A673 (cell line): Measurements from ENCODE around the gene RPL36. TPM values are rescaled to one million over a fixed set of nuclear protein-coding genes. Genes with fewer than 3 reads are reported as not detected.

ENCODE experiments used
- BruUV-seq: library from RNA; stranded (reverse); fragments of 400-500 nt; replicated peaks from 2 replicates; lab custom pipeline; 2021; lab: Mats Ljungman, UMichigan
- CTCF ChIA-PET: fragments of 300-600 bp; sonication (Branson Sonifier 250); formaldehyde crosslinking; loops from one replicate; lab custom pipeline; 2022; ENCODE audit warnings: antibody characterized with exemption; lab: Charles Lee
- POLR2A ChIA-PET: fragments of 300-600 bp; sonication (Branson Sonifier 250); formaldehyde crosslinking; loops from one replicate; lab custom pipeline; 2022; ENCODE audit warnings: antibody characterized with exemption; ENCODE audit not compliant: low non-redundant PET; lab: Charles Lee
- DNase-seq: peaks from one replicate; pipeline ENCODE4 v3.0.0-alpha.2; 2015; ENCODE audit warnings: low spot score
- H3K27ac ChIP-seq: fragments of 200-600 bp; sonication (generic); 2 replicates; pipeline ENCODE4 v1.5.1; 2016; ENCODE audit warnings: mixed run types, low read depth, mild to moderate bottlenecking, mixed read lengths, antibody characterized with exemption, low read length; ENCODE audit not compliant: poor library complexity, severe bottlenecking
- H3K27me3 ChIP-seq: fragments of 200-600 bp; sonication (generic); replicated peaks from 2 replicates; pipeline ENCODE4 v1.6.1; 2017; ENCODE audit warnings: mixed run types, low read depth, mild to moderate bottlenecking, mixed read lengths, antibody characterized with exemption, low read length; ENCODE audit not compliant: insufficient read depth, poor library complexity
- H3K36me3 ChIP-seq: fragments of 200-600 bp; sonication (generic); 2 replicates; pipeline ENCODE4 v1.6.1; 2016; ENCODE audit warnings: mixed run types, mild to moderate bottlenecking, mixed read lengths, antibody characterized with exemption, low read length; ENCODE audit not compliant: insufficient read depth, poor library complexity, severe bottlenecking
- H3K4me1 ChIP-seq: fragments of 200-600 bp; sonication (generic); 2 replicates; pipeline ENCODE4 v1.6.1; 2017; ENCODE audit warnings: mixed run types, mild to moderate bottlenecking, mixed read lengths, antibody characterized with exemption, low read length; ENCODE audit not compliant: insufficient read depth, poor library complexity, severe bottlenecking
- H3K4me3 ChIP-seq: fragments of 200-600 bp; sonication (generic); 2 replicates; pipeline ENCODE4 v1.5.1; 2016; ENCODE audit warnings: low read depth, mixed run types, mild to moderate bottlenecking, mixed read lengths, low read length; ENCODE audit not compliant: poor library complexity, severe bottlenecking
- H3K9me3 ChIP-seq: fragments of 200-600 bp; sonication (generic); 2 replicates; pipeline ENCODE4 v1.6.1; 2016; ENCODE audit warnings: mixed run types, low read depth, mild to moderate bottlenecking, mixed read lengths, antibody characterized with exemption, low read length; ENCODE audit not compliant: poor library complexity, severe bottlenecking
- CTCF ChIP-seq: fragments of 300-800, 200-600 bp; sonication (generic); conservative IDR thresholded peaks from 2 replicates; pipeline ENCODE4 v1.5.1; 2017; ENCODE audit warnings: low read depth, mild to moderate bottlenecking, antibody characterized with exemption, low read length, moderate library complexity, mixed read lengths
- EZH2 ChIP-seq: fragments of 200-600 bp; sonication (generic); IDR thresholded peaks from 2 replicates; pipeline ENCODE4 v1.6.1; 2017; ENCODE audit warnings: borderline replicate concordance, low read depth, mild to moderate bottlenecking, mixed read lengths, antibody characterized with exemption, low read length; ENCODE audit not compliant: poor library complexity, severe bottlenecking
- intact Hi-C: fragments of 100-400 bp; cut with micrococcal nuclease; formaldehyde crosslinking; loops from one replicate; pipeline ENCODE4 v1.10.0; 2022; ENCODE audit not compliant: unreplicated experiment
- total RNA-seq: library from RNA; stranded (reverse); gene quantifications from 2 replicates; pipeline ENCODE4 v1.2.3, GENCODE V29; 2021

The RPL36 gene
- total RNA-seq, 1 experiment from 2014 or later: 992 TPM

- Histone ChIP-seq H3K27ac (no peak overlapping the region), H3K4me1 (no peaks in the 10 kb centered on the region), H3K36me3 (peaks cover 76% of the 10 kb centered on the region), H3K27me3 (no peaks in the 10 kb centered on the region), H3K9me3 (no peaks in the 10 kb centered on the region), H3K4me3 (no peak overlapping the region)
- ChIA-PET CTCF (no interaction called here), POLR2A (no interaction called here)
- no peak for TF ChIP-seq EZH2
- no peak for TF ChIP-seq CTCF
- intact Hi-C loops: no loop called here
- no TSS peak for BruUV-seq
- DNase-seq: no peak
These were observed 47.0 kb upstream of the RPL36 start for GRCh38 chr19:5643060-5643459.

DNA sequence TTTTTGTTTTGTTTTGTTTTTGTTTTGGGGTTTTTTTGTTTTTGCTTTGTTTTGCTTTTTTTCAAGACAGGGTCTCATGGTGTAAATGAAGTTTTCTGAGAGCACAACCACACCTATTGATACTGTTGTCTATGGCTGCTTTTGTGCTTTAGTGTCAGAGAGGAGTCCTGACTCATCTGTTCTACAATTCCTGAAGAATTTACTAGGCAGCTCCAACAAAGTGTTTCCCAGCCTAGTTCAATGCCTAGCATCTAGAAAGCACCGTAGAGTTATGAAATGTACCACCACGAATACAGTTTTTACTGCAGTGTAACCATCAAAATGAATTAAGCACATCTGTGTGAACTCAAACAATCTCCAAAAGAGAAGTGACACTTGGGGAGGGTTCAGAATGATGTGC is 46.1 kb upstream of the RPL36 start:
- H3K27me3 ChIP-seq: no peaks in the 10 kb centered on the region
- no peak for DNase-seq
- CTCF ChIA-PET: no interaction called here
- H3K9me3 ChIP-seq: no peaks in the 10 kb centered on the region
- TF ChIP-seq EZH2: no peak
- H3K27ac ChIP-seq: no peak overlapping the region
- no TSS peak for BruUV-seq
- H3K36me3 ChIP-seq: peaks cover 78% of the 10 kb centered on the region
- no peaks in the 10 kb centered on the region for H3K4me1 ChIP-seq
- intact Hi-C loops: no loop called here
- POLR2A ChIA-PET: no interaction called here
- H3K4me3 ChIP-seq: no peak overlapping the region

DNA sequence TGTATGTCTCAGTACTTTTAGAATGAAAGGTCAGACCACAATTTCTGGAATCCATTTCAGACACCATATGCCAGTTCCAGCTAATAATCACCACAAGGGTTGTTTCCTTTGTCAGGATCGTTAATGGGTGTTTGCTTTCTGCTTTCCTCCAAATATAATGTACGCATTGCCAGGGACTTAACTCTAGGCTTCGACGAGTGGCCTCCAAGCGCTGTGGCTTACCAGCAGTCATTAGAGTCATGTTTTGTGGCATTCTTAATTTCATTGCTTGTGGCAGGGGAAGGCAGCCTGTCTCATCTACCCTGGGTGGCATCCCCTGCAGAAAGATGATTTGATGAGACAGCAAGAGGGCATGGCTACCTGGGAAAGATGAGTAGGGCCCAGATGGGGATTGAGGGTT is 44.7 kb upstream of the RPL36 start:
- H3K27me3 ChIP-seq: no peaks in the 10 kb centered on the region
- no peak for DNase-seq
- intact Hi-C loops: no loop called here
- TF ChIP-seq EZH2 (no peak), CTCF (no peak)
- H3K27ac ChIP-seq: no peak overlapping the region
- ChIA-PET POLR2A (no interaction called here), CTCF (no interaction called here)
- no peaks in the 10 kb centered on the region for H3K4me1 ChIP-seq
- no peak overlapping the region for H3K4me3 ChIP-seq
- H3K9me3 ChIP-seq: no peaks in the 10 kb centered on the region
- no TSS peak for BruUV-seq
- H3K36me3 ChIP-seq: peaks cover 86% of the 10 kb centered on the region

GRCh38 chr19:5646703-5647102 is 43.4 kb upstream of the RPL36 start:
- TF ChIP-seq EZH2 (no peak), CTCF (no peak)
- H3K9me3 ChIP-seq: no peaks in the 10 kb centered on the region
- no peaks in the 10 kb centered on the region for H3K27me3 ChIP-seq
- ChIA-PET CTCF (no interaction called here), POLR2A (no interaction called here)
- intact Hi-C loops: no loop called here
- H3K27ac ChIP-seq: no peak overlapping the region
- no peaks in the 10 kb centered on the region for H3K4me1 ChIP-seq
- H3K36me3 ChIP-seq: peaks cover 92% of the 10 kb centered on the region
- DNase-seq: no peak
- no TSS peak for BruUV-seq
- no peak overlapping the region for H3K4me3 ChIP-seq
